HG02885 (cell line): ENCODE data around the gene ITPR2.

Experiments
- ATAC-seq: cut with Tn5 transposase; IDR thresholded peaks from one replicate; pipeline ENCODE4 v1.9.1; 2021; ENCODE audit warnings: mild to moderate bottlenecking; ENCODE audit not compliant: unreplicated experiment, poor library complexity

The ITPR2 gene

DNA sequence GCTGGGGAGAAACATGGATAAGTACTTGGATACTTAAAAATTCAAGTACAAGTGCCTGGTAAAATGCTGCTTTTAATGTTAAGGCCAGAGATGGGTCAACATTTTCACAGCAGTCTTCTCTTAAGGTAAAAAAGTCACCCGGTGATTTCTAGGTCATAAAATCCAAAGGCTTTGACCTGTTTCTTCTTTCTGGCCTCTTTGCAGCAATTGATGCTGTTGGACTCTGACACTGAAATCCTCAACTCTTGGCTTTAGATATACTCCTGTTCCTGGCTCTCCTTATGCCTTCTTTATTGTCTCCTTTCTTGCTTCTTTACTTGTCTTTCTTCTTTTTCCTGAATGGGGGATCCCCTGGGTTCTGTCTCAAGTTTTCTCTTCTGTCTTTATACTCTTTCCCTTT is 448.5 kb downstream of the ITPR2 start:
- no peak for ATAC-seq

DNA sequence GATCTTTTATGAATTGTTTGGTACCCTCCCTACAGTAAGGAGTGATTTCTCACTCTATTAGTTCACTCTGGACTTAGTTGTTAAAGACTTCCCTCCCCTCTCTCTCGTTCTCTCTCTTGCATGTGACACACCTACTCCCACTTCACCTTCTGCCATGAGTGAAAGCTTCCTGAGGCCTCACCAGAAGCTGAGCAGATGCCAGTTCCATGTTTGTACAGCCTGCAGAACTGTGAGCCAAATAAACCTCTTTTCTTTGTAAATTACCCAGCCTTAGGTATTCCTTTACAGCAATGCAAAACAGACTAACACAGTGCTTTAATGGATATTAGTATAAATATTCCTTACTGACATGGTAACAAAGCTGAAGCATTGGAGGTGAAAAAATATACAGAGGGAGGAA is 450.0 kb downstream of the ITPR2 start:
- no peak for ATAC-seq

DNA sequence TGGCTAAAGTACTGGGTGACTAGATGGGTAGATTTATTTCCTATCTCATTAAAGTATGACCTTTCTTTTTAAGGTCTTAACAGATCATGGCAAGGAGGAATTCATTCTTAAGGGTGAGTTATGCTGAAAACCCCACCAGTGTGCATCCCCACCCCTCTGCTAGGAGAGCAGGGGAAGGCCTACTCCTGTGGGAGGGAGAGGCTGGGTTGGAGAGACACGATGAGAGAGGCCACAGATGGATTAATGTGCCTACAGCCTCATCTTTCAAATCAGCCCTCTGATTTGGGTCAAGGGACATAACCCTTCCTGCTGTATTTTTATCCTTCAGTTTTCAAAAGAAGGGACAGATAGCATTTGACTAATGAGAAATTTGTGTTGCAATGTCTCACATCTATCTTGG is 452.1 kb downstream of the ITPR2 start:
- no peak for ATAC-seq

DNA sequence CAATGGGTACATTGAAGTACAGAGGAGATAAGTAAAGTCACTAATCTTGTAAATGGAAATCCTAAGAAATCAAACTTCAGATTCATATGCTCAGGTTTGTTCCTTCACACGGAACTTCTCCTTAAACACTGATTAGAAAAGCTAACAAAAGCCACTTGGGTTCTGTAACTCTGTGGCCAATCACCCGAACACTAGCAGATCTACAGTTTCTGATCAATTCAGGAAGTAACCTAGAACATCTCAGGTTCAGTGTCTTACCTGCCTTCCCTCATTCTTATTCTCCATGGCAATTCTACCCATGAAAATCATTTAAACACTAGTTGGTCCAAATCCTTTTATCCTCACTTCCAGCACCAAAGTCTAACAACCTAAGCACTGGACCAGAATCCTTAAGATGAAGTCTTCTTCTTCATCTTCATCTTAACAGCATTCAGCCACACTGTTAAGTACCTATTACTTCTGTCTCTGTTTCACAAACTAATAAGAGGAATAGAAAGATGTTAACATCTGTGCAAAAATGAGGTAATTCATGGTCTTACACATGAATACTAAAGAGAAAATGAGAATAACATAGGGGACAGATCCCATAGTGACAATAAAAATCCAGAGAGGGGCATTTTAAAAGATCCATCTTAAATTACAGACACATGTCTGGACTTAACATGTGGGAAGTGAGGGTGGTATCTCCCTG is 453.1 kb downstream of the ITPR2 start:
- ATAC-seq: peak; percentile 57

DNA sequence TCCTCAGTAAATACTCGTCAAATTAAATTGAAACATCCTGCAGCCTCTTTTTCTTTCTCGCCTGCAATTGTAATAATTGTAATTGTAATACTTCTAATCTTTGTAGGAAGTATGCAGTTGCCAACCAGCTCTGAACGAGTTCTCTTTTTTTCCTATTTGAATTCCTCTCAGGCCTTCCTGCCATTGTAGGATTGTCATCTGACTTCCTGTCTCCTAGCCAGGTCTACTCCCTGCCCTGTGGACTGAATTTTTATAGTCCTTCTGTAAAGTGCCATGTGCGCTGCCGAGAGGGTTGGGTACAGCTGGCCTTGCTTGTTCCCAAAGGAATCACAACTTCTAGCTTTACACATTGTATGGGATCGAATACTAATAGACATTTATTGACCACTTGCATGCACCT is 454.3 kb downstream of the ITPR2 start:
- no peak for ATAC-seq

DNA sequence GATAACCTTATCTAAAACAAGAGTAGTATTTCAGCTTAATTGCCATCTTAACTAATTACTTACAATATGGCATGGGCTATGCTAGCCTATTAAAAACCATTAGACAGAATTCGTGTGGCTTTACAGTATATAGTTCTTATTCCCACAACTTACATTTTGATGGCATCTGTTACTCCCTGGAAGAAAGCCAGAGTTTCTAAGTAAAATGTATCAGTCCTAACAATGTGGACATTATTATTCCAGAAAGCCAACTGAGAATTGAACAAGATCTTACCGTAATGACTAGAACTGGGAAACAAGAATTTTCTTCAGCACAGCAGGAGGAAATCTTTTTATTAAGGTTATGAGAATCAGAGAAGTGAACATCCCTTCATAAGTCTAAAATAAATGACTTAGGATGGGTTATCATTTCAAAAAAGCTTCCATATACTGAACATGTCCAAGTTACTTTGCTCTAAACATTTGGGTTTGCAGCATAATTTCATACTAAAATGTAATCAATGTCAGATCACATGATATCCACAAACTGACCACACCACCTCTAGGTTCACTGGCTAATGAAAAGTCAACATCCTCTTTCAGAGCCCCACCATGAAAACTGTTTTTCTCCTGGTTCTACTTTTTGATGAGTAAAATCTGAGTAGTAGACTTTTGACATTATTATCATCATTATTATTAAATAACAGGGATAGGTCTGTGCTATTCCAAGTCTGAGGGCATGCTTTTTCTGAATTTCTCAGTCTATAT is 457.9 kb downstream of the ITPR2 start:
- no peak for ATAC-seq

DNA sequence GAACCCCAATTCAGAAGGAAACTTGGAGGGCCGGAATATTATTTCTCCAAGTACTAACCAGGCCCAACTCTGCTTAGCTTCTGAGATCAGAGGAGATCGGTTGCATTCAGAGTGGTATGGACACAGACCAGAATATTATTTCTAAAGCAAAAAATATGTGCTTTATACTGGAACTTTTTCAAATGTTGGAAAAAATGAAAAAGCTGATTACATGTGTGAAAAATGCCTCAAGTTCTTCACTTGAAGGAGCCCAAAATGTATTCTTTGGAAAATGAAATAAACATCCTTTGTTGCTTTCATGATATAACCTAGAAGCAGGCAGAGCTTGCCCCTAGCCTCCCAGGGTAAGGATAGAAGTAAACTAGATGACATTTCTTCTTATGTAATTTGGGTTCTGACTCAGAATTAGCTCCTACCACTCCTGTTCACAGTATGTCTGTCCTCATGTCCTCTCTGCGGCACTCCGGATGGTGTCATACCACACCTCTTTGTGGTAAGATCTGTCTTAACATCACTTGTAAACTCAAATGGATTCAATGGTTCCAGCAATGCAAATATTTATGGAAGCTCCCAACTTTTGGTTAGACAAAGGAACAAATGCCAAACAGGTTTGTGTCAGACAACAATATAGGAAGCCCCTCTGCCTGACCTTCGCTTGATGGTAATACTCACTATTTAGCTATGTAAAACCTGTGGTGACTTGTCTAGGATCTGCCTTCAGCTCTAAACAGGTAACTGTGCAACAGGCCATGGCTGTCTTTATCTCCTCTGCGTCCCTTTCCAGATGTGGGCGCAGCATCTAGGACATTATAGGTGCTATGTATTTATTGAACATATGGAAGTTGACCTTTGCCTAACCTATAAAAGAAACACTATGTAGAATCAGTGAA is 459.1 kb downstream of the ITPR2 start:
- ATAC-seq: no peak

DNA sequence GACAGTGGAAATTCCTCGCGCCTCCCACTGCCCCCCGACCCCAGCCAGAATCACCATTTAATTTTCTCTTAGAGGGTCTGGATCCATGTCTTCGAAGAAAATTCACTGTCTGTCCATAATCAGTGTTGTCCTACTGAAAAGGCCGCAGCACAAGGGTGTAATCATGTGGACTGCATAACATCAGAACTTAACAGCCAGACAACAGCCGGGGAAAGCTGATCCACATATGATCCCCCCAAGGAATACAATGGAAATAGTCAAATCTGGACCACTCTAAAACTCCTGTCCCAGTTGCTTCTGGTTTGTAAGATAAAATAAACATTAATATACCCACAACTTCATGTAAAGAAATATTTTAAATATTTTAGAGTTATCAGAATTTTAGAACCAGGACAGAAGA is 460.1 kb downstream of the ITPR2 start:
- ATAC-seq: no peak

DNA sequence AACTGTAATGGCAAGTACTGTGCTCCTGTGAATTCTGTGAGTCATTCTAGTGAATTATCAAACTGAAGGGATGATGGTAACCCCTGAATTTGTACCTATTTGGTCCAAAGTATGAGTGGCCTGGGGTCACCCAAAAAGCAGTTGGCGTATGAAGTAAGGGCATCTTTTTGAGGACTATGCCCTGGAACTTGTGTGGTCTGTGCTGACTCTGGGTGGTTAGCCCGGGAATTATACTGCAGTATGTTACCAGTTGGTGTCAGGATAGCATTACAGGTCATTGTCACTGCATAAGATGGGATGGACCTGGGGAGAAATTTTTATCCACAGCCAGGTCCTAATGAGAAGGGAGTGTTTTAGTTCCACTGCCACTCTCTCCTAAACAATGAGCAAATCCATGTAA is 462.9 kb downstream of the ITPR2 start:
- no peak for ATAC-seq

DNA sequence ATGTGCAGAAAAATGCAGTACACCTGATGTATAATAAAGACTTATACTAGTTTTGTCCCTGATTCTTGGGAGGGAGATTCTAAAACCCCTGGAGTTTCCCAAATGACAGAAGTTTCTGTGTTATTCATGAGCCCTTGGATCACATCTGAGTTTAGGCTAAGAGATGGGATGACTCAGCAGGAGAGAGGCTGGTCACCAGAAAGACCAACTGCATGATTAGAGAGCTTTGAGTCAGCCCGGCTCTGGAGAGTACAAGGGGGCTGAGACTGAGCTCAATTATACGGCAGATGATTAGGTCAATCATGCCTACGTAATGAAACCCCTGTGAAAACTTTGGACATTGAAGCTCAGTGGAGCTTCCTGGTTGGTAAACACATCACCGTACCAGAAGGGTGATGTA is 463.4 kb downstream of the ITPR2 start:
- no peak for ATAC-seq

DNA sequence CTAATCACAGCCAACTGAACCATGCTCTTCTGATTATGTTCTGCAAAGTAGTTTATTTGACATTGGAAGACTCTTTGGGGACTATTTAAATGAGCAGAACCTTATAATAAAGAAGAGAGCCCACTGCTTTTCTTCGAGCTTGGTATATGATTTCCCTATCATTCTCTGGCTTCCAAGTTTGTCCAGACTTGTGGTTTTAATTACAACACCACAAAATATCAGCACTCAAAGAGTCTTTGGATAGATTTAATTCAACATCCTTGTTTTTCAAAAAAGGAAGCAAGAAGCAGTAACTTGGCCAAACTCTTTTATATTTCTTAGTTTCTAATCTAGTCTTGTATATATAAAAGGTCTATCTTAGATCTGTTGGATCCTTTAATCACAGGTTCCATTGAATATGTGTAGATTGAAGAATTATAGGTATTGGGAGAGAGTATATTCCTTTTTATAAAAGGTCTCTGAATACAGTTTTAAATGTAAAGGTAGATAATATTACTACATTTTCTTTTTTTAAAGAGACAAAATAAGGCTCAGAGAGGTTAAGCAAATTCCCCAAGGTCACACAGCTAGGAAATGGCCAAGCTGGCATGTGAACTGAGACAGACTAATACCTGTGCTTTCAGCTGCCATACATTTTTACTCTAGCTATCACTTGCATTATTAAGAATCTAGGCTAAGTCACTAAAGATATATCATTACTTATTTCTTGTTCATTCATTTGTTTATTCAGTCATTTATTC is 464.8 kb downstream of the ITPR2 start:
- ATAC-seq: no peak

DNA sequence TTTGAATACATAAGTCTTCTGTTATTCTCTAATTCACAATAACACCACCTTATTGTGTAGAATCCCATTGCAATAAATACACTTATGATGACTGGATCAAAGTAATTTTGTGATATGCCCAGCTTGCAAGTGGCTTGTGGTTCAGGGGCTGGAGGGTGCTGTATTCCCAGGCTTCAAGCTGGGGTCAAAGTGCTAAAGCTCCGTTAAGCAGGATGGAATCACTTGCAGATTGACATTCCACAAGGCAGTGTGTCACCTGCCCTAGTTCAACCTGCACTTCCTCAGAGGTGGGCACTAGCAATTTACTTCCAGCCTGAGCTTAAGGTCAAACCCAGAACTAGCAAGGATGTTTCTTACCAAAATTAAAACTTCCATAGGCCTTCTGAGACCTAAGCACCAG is 471.0 kb downstream of the ITPR2 start:
- ATAC-seq: no peak

DNA sequence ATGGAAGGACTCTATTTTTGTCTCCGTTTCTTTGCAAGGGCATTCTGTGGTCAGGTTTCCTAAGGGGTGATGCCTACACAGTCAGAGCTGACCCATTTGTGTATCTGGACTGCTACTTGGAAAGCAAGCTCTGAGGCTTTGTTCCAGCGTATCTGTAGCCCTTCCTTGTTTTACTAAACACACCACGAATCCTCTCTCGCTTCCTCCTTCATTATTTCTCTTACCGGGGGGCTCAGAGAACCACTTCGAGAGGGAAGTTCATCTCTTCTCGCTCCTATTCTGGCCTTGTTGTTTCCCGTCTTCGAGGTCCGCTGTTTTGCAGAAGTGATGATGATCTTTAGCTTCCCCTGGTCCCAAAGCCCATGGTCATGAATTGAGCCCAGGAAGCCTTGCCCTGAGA is 472.9 kb downstream of the ITPR2 start:
- no peak for ATAC-seq

DNA sequence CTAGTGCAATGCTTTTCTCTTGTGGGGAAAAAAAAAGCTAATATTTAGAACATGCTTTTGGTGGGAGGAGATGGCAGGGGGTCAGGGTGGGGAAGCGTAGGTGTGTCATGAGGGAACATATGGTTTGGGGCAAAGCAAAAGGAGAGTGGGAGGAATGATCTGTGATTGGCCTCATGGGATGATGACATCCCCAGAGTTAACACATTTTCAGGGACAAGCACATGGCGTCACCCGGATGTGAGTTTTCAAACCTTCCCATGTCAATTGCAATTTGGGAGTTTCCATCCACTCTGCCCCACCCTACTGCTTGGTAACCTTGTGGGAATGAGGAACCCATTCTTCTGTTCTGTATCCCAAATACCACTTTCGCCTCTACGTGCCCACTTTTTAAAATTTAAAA is 473.4 kb downstream of the ITPR2 start:
- ATAC-seq: no peak

DNA sequence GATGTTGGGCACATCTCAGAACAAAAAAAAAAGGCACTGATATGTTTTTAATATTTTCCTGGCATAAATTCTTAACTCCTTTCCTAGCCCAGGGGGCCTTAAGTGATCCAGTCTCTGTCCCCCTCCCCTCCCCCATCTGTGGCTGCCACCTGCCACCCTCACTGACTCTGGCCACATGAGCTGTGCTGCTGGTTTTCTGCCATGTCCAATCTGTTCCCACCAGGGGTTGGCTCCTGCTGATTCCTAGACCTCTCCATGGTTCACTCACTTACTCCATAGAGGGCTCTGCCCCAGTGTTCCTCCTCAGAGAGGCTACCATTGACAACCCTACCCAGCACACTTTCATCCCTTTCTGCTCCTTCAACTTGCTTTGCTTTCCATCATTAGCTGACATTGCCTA is 474.3 kb downstream of the ITPR2 start:
- no peak for ATAC-seq

DNA sequence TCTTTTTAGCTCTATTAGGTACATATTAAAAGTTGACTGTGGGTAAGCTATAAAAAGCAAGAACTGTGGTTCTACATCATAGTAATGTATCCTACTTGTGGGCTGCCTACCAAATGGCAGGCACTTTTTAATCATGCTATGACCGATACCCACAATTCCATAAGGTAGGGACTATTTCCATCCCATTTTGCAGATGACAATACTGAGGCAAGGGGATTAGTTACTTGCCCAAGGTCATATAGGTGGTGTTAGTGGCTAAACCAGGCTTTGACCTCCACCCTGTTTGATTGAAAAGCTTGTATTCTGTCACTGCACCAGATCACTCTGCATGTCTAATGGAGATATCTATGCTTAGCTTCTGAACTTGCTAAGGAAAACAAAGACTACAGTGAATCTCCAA is 485.7 kb downstream of the ITPR2 start:
- no peak for ATAC-seq

DNA sequence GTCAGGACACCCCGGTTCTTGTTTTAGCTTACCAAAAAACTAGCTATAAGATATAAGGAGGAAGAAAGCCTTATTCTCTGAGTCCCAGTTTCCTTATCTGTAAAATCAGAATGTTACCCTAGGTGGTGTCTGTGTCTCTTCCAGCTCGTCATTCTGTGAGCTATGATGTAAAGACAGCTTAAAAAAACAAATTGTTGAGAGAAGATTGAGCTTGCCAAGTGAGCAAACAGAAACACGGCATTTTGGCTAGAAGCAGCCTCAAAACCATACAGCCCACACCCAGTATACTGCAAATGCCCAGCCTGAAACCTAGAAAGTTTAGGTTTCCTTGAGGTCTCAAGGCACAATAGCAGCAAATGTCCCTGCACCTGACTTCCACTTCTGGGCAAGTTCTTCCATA is 486.3 kb downstream of the ITPR2 start:
- no peak for ATAC-seq

DNA sequence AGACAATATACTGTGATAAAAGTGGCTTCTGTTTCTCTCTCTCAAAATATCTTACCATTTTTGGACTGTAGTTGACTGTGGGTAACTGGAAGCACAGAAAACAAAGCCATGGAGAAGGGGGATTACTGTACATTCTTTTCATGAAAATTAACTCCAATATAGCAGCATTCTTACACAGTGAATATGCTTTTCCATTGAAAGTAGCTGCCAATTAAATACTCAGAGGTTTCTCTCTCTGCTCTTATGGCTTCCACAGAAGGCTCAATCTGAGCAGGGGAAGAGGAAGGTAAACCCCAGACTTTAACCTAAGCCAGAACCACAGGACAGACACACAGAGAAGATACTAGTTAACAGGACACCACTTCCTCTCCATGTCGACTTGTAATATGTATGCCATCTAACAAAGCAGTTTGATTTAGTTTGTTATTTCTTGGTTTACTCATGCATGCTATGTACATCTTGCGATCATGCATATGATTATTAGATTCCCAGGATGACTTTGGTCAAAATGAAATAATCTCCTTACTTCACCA is 487.5 kb downstream of the ITPR2 start:
- ATAC-seq: peak; percentile 39

DNA sequence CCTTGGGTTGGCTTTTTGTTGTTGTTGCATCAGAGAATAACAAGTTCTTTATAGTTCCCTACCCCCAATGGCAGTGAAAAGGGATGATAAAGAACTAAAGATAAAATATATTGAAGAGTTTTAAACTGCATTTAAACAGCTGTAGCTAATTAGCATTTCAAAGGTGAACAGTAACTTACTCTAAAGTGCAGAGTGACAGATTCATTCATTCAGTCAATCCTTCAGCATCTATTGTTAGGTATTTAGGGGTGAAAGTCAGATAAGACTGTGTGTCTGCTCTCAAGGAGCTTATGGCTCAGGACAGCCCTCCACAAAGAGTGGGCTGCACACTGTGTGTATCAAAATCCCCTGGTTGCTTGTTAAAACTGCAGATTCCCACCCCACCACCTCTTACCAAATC is 491.5 kb downstream of the ITPR2 start:
- no peak for ATAC-seq

DNA sequence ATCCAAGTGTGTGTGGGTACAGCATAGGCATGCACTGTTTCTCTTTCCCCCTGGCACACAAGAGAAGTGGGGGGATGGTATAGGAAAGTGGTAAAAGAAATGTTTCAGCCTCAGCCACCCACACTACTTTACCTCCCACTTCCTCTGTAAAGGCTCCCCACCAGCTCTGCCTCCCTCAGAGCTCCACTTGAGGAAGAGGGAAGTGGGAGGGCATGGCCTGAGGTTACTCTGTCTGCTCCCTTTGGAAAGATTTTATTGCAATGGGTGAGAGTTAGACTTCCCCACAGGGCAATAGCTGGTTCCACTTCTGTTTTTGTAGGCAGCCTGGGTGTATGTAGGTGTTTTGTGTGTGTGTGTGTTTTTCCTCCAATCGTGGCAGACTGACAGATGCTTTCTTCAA is 492.3 kb downstream of the ITPR2 start:
- ATAC-seq: peak; percentile 68
